Glutamatergic neuron (in vitro differentiated cells): Measurements from ENCODE around the gene PRKCA. TPM values are rescaled to one million over a fixed set of nuclear protein-coding genes. Genes with fewer than 3 reads are reported as not detected.

Source experiments
- DNase-seq: peaks from one replicate; pipeline ENCODE4 v3.0.0; 2022
- H3K27ac Mint-ChIP-seq: one replicate; pipeline ENCODE4 v1.8.0; 2020; ENCODE audit warnings: mild to moderate bottlenecking, mixed read lengths, inconsistent platforms; ENCODE audit not compliant: unreplicated experiment
- H3K27me3 Mint-ChIP-seq: one replicate; pipeline ENCODE4 v1.8.0; 2020; ENCODE audit warnings: mild to moderate bottlenecking, moderate library complexity, mixed read lengths, inconsistent platforms; ENCODE audit not compliant: unreplicated experiment
- H3K36me3 Mint-ChIP-seq: one replicate; pipeline ENCODE4 v1.8.0; 2020; ENCODE audit warnings: mild to moderate bottlenecking, mixed read lengths, inconsistent platforms; ENCODE audit not compliant: unreplicated experiment
- H3K4me1 Mint-ChIP-seq: one replicate; pipeline ENCODE4 v1.8.0; 2020; ENCODE audit warnings: mild to moderate bottlenecking, low read depth, mixed read lengths, inconsistent platforms; ENCODE audit not compliant: unreplicated experiment
- H3K4me3 Mint-ChIP-seq: one replicate; pipeline ENCODE4 v1.8.0; 2020; ENCODE audit warnings: mild to moderate bottlenecking, mixed read lengths, inconsistent platforms; ENCODE audit not compliant: unreplicated experiment
- H3K9me3 Mint-ChIP-seq: one replicate; pipeline ENCODE4 v1.8.0; 2020; ENCODE audit warnings: mild to moderate bottlenecking, moderate library complexity, mixed read lengths, inconsistent platforms; ENCODE audit not compliant: unreplicated experiment
- total RNA-seq: library from RNA; stranded (reverse); fragmentation: NEBNext Ultra II Directional; extraction: Animal tissue kit (Norgen Biotek cat#: 25700); gene quantifications from one replicate; pipeline ENCODE4 v1.2.1, GENCODE V29; 2021; ENCODE audit not compliant: unreplicated experiment
- TF ChIP-seq, protein P1 (sequence below): fragments of 200-600 bp; sonication (generic); IDR thresholded peaks from one replicate; pipeline ENCODE4 v1.5.0; 2021; ENCODE audit not compliant: partially characterized antibody, unreplicated experiment

The PRKCA gene
- total RNA-seq, 1 donor from 2014 or later = 2.2 TPM

GRCh38 chr17:66511135-66511534 lies 208.7 kb downstream of the PRKCA start:
- DNase-seq = no peak
- Mint-ChIP-seq H3K36me3 (no peaks in the 10 kb centered on the region), H3K4me1 (no peaks in the 10 kb centered on the region), H3K4me3 (no peak overlapping the region), H3K27ac (no peak overlapping the region), H3K27me3 (no peaks in the 10 kb centered on the region), H3K9me3 (no peaks in the 10 kb centered on the region)
- TF ChIP-seq, protein P1, sequence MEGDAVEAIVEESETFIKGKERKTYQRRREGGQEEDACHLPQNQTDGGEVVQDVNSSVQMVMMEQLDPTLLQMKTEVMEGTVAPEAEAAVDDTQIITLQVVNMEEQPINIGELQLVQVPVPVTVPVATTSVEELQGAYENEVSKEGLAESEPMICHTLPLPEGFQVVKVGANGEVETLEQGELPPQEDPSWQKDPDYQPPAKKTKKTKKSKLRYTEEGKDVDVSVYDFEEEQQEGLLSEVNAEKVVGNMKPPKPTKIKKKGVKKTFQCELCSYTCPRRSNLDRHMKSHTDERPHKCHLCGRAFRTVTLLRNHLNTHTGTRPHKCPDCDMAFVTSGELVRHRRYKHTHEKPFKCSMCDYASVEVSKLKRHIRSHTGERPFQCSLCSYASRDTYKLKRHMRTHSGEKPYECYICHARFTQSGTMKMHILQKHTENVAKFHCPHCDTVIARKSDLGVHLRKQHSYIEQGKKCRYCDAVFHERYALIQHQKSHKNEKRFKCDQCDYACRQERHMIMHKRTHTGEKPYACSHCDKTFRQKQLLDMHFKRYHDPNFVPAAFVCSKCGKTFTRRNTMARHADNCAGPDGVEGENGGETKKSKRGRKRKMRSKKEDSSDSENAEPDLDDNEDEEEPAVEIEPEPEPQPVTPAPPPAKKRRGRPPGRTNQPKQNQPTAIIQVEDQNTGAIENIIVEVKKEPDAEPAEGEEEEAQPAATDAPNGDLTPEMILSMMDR = no peak

DNA sequence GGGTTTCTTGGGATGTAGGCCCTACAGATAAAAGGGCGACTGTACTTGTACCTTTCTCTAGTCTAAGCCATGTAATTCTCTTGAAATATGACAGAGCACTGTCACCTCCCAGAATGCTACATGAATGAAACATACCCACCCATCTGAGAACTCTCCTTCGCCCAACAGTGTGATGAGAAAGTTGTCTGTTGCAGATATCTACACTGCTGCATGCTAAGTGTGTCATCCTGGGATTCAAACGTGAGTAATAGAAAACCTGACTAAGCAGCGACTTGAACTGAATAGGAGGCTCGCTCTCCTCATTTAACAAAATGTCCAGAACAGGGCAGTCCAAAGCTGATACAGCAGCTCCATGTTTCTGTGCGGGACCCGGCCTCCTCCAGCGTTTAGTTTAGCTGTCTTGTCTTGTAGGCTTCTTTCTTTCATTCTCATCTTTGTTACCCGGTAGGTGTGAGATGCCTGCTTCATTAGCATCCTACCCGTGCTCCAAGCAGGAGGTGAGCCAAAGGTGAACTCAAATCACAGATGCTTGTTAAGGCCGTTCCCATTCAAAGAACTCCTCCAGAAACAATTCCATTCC lies 211.9 kb downstream of the PRKCA start:
- Mint-ChIP-seq H3K36me3 (no peaks in the 10 kb centered on the region), H3K4me3 (no peak overlapping the region), H3K27ac (no peak overlapping the region), H3K9me3 (no peaks in the 10 kb centered on the region), H3K27me3 (no peaks in the 10 kb centered on the region), H3K4me1 (no peaks in the 10 kb centered on the region)
- TF ChIP-seq, protein P1 = no peak
- no peak for DNase-seq

GRCh38 chr17:66515974-66516373 lies 213.6 kb downstream of the PRKCA start:
- H3K27me3 Mint-ChIP-seq = no peaks in the 10 kb centered on the region
- no peak for DNase-seq
- H3K27ac Mint-ChIP-seq = no peak overlapping the region
- H3K4me1 Mint-ChIP-seq = no peaks in the 10 kb centered on the region
- TF ChIP-seq, protein P1 = no peak
- no peaks in the 10 kb centered on the region for H3K9me3 Mint-ChIP-seq
- no peaks in the 10 kb centered on the region for H3K36me3 Mint-ChIP-seq
- H3K4me3 Mint-ChIP-seq = no peak overlapping the region

DNA sequence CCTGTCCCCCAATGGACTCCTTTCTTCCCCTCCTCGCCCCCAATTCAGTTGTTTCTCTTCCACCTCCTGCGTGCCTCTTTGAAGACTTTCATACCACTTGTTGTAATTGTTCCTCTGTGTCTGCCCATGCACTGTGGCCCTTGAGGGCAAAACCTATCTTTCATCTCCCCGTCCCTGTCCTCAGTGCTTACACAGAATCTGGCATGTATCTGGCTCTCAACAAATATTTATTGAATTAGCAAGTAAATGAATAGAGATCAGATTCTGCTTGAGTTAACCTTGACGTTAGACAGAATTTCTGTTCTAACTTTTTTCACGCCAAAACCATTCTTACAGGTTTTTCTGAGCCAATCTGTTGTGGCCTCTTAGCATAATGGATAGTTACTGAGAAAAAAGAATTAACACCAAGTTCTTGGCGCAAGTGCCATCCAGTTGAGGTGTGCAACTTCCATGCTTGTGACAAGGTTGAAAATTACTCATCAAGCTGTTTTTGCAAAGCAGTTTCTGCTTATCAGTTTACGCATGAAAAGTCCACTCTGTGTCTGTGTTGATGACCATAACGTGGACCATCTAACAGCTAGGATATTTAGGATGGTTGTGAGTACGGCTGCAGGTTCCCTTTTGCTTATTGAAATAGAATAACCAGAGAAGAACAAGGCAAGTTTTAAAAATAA lies 215.1 kb downstream of the PRKCA start:
- Mint-ChIP-seq H3K4me1 (no peaks in the 10 kb centered on the region), H3K9me3 (no peaks in the 10 kb centered on the region), H3K36me3 (no peaks in the 10 kb centered on the region), H3K27me3 (no peaks in the 10 kb centered on the region), H3K27ac (no peak overlapping the region), H3K4me3 (no peak overlapping the region)
- TF ChIP-seq, protein P1 = no peak
- no peak for DNase-seq

GRCh38 chr17:66518108-66518507 lies 215.7 kb downstream of the PRKCA start:
- no peak for DNase-seq
- Mint-ChIP-seq H3K4me3 (no peak overlapping the region), H3K27me3 (no peaks in the 10 kb centered on the region), H3K27ac (no peak overlapping the region), H3K9me3 (no peaks in the 10 kb centered on the region), H3K36me3 (no peaks in the 10 kb centered on the region), H3K4me1 (no peaks in the 10 kb centered on the region)
- TF ChIP-seq, protein P1 = no peak
